ENCODE data around the gene HARBI1. TPM values are rescaled to one million over a fixed set of nuclear protein-coding genes. Genes with fewer than 3 reads are reported as not detected.

The HARBI1 gene
- polyA plus RNA-seq, 1 of the 3 experiments (the other 2 are of a cell fraction): 2.4 TPM

DNA sequence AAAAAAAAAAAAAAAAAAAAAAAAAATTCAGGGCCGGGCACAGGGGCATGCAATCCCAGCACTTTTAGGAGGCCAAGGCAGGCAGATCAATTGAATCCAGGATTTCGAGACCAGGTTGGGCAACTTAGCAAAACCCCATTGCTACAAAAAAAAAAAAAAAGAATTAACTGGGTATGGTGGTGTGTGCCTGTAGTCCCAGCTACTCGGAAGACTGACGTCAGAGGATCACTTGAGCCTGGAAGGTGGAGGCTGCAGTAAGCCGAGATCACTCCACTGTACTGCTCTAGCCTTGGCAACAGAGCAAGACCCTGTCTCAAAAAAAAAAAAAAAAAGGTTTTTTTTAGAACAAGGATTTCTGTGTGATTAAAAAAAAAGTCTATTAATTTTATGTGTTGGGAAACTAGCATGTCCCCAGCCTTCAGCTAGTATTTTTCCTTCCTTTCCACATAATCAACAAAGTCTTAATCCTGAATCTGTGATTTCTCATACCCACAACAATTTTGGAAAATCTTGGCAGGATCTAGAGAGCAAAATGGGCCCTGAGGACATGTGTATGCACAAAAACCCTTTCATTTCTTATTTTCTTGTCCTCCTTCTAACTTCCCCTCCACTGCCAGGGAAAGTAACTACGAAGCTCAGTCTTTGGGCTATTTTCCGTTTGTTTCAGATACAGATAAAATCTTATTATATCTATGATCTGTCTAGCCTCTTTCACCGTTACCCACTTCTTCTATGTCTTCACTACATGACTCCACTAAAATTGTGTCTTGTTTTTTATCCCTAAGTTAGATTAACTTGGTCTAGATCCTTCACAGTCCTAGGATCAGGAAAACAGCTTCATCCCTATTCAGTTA is 17.5 kb downstream of the HARBI1 start:
- Histone ChIP-seq H3K79me2 (ENCODE audit: insufficient read depth) (no peaks in the 10 kb centered on the region), H4K20me1 (ENCODE audit: insufficient read depth) (no peaks in the 10 kb centered on the region), H3K4me3 (ENCODE audit: low read depth in 2 of 2, low read length in 1 of 2) (no peak overlapping the region), H3K36me3 (replicated peaks in 1 of 2; ENCODE audit: control insufficient read depth in 1 of 2, insufficient read depth in 2 of 2, low read length in 1 of 2) (peaks cover 0 to 4% of the 10 kb centered on the region in 2 experiments), H2AFZ (ENCODE audit: low read depth) (no peak overlapping the region), H3K27ac (ENCODE audit: low read depth in 2 of 2, low read length in 1 of 2) (no peak overlapping the region), H3K4me2 (no peak overlapping the region), H3K27me3 (ENCODE audit: insufficient read depth) (no peaks in the 10 kb centered on the region), H3K9me3 (no peaks in the 10 kb centered on the region), H3K9ac (no peak overlapping the region), H3K4me1 (ENCODE audit: control insufficient read depth in 1 of 2, insufficient read depth in 2 of 2, low read depth in 1 of 2, low read length in 1 of 2) (no peaks in the 10 kb centered on the region), H3F3A (replicated peaks; ENCODE audit: insufficient read depth) (peaks cover 5% of the 10 kb centered on the region), H3K9me2 (no peaks in the 10 kb centered on the region)
- WGBS (ENCODE audit: low lambda C conversion rate): 90% methylated on average over 8 of the region's 8 CpGs
- CTCF ChIA-PET: interaction anchor here (1.5 kb wide), 1 partner anchor 19 kb away, joined by 5 read pairs; the partner anchor contains the start of gene ATG13
- POLR2A ChIA-PET: no interaction called here
- DNase-seq: no peak
- no peak for TF ChIP-seq TCF12 (IDR thresholded peaks at IDR 0.05)
- TF ChIP-seq JUND (IDR thresholded peaks at IDR 0.05): no peak
- TF ChIP-seq SIN3A (IDR thresholded peaks at IDR 0.05; ENCODE audit: borderline replicate concordance, low read depth, low read length): no peak
- TF ChIP-seq, protein P1, sequence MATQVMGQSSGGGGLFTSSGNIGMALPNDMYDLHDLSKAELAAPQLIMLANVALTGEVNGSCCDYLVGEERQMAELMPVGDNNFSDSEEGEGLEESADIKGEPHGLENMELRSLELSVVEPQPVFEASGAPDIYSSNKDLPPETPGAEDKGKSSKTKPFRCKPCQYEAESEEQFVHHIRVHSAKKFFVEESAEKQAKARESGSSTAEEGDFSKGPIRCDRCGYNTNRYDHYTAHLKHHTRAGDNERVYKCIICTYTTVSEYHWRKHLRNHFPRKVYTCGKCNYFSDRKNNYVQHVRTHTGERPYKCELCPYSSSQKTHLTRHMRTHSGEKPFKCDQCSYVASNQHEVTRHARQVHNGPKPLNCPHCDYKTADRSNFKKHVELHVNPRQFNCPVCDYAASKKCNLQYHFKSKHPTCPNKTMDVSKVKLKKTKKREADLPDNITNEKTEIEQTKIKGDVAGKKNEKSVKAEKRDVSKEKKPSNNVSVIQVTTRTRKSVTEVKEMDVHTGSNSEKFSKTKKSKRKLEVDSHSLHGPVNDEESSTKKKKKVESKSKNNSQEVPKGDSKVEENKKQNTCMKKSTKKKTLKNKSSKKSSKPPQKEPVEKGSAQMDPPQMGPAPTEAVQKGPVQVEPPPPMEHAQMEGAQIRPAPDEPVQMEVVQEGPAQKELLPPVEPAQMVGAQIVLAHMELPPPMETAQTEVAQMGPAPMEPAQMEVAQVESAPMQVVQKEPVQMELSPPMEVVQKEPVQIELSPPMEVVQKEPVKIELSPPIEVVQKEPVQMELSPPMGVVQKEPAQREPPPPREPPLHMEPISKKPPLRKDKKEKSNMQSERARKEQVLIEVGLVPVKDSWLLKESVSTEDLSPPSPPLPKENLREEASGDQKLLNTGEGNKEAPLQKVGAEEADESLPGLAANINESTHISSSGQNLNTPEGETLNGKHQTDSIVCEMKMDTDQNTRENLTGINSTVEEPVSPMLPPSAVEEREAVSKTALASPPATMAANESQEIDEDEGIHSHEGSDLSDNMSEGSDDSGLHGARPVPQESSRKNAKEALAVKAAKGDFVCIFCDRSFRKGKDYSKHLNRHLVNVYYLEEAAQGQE (IDR thresholded peaks at IDR 0.05; ENCODE audit: low read depth, low read length): no peak
- TF ChIP-seq, protein P2, sequence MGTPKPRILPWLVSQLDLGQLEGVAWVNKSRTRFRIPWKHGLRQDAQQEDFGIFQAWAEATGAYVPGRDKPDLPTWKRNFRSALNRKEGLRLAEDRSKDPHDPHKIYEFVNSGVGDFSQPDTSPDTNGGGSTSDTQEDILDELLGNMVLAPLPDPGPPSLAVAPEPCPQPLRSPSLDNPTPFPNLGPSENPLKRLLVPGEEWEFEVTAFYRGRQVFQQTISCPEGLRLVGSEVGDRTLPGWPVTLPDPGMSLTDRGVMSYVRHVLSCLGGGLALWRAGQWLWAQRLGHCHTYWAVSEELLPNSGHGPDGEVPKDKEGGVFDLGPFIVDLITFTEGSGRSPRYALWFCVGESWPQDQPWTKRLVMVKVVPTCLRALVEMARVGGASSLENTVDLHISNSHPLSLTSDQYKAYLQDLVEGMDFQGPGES (IDR thresholded peaks at IDR 0.05; ENCODE audit: low read depth, low read length): no peak
- TF ChIP-seq RXRA (IDR thresholded peaks at IDR 0.05; ENCODE audit: borderline replicate concordance, low read depth): no peak
- no peak for TF ChIP-seq RCOR1 (IDR thresholded peaks at IDR 0.05; ENCODE audit: low read length)
- no peak for TF ChIP-seq EP300 (IDR thresholded peaks at IDR 0.05; ENCODE audit: borderline replicate concordance in 1 of 2, low read depth in 1 of 2, low read length in 1 of 2)
- TF ChIP-seq, protein P3, sequence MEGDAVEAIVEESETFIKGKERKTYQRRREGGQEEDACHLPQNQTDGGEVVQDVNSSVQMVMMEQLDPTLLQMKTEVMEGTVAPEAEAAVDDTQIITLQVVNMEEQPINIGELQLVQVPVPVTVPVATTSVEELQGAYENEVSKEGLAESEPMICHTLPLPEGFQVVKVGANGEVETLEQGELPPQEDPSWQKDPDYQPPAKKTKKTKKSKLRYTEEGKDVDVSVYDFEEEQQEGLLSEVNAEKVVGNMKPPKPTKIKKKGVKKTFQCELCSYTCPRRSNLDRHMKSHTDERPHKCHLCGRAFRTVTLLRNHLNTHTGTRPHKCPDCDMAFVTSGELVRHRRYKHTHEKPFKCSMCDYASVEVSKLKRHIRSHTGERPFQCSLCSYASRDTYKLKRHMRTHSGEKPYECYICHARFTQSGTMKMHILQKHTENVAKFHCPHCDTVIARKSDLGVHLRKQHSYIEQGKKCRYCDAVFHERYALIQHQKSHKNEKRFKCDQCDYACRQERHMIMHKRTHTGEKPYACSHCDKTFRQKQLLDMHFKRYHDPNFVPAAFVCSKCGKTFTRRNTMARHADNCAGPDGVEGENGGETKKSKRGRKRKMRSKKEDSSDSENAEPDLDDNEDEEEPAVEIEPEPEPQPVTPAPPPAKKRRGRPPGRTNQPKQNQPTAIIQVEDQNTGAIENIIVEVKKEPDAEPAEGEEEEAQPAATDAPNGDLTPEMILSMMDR (IDR thresholded peaks at IDR 0.05): no peak

Data from SK-N-SH (cell line).